Left ventricle myocardium inferior (tissue), 1 donor: ENCODE data around the gene METTL2B. TPM values are rescaled to one million over a fixed set of nuclear protein-coding genes. Genes with fewer than 3 reads are reported as not detected.
"Not testable (repeated sequence)": the region's sequence is repeated elsewhere in the genome, so short reads cannot be mapped to it uniquely, and the experiment has no call there.

ENCODE experiments used
- DNase-seq: peaks from one replicate; pipeline ENCODE4 v3.0.0-alpha.2; 2020
- H3K27ac ChIP-seq: fragments of 200-600 bp; replicated peaks from 2 replicates; pipeline ENCODE4 v1.8.0; 2021
- H3K27me3 ChIP-seq: fragments of 200-600 bp; 2 replicates; pipeline ENCODE4 v1.8.0; 2021; ENCODE audit warnings: low read depth
- H3K36me3 ChIP-seq: fragments of 200-600 bp; 2 replicates; pipeline ENCODE4 v1.8.0; 2021
- H3K4me1 ChIP-seq: fragments of 200-600 bp; 2 replicates; pipeline ENCODE4 v1.8.0; 2021
- H3K4me3 ChIP-seq: fragments of 200-600 bp; 2 replicates; pipeline ENCODE4 v1.8.0; 2021; ENCODE audit warnings: mild to moderate bottlenecking, moderate library complexity
- H3K9me3 ChIP-seq: fragments of 200-600 bp; replicated peaks from 2 replicates; pipeline ENCODE4 v1.8.0; 2021
- intact Hi-C: fragments of 100-400 bp; cut with micrococcal nuclease; formaldehyde crosslinking; loops from one replicate; pipeline ENCODE4 v1.11.0; 2022
- total RNA-seq: library from RNA; stranded (reverse); fragmentation: NEBNext Ultra II Directional; extraction: Animal tissue kit (Norgen Biotek cat#: 25700); gene quantifications from one replicate; pipeline ENCODE4 v1.2.1, GENCODE V29; 2021
- TF ChIP-seq, protein P1 (sequence below): fragments of 200-600 bp; IDR thresholded peaks from 2 replicates; pipeline ENCODE4 v1.8.0; 2021; ENCODE audit warnings: antibody characterized with exemption, mild to moderate bottlenecking, borderline replicate concordance
- donor health status: DM: no; HTN: yes; CAD: no; lungs with severe emphysema.

METTL2B gene
- total RNA-seq, 1 donor from 2014 or later = 19.5 TPM

DNA sequence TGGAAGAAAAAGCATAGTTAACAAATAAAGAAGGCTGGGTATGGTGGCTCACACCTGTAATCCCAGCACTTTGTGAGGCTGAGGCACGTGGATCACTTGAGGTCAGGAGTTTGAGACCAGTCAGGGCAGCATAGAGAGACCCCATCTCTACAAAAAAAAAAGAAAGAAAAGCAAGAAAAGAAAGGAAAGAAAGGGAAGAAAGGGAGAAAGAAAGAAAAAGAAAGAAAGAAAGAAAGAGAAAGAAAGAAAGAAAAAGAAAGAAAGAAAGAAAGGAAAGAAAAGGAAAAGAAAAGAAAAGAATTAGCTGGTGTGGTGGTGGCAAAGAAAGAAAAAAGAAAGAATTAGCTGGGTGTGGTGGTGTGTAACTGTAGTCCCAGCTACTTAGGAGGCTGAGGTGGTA, 24.0 kb upstream of the METTL2B start:
- no peaks in the 10 kb centered on the region for H3K27me3 ChIP-seq
- TF ChIP-seq, protein P1, sequence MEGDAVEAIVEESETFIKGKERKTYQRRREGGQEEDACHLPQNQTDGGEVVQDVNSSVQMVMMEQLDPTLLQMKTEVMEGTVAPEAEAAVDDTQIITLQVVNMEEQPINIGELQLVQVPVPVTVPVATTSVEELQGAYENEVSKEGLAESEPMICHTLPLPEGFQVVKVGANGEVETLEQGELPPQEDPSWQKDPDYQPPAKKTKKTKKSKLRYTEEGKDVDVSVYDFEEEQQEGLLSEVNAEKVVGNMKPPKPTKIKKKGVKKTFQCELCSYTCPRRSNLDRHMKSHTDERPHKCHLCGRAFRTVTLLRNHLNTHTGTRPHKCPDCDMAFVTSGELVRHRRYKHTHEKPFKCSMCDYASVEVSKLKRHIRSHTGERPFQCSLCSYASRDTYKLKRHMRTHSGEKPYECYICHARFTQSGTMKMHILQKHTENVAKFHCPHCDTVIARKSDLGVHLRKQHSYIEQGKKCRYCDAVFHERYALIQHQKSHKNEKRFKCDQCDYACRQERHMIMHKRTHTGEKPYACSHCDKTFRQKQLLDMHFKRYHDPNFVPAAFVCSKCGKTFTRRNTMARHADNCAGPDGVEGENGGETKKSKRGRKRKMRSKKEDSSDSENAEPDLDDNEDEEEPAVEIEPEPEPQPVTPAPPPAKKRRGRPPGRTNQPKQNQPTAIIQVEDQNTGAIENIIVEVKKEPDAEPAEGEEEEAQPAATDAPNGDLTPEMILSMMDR = no peak
- peaks cover 7% of the 10 kb centered on the region for H3K36me3 ChIP-seq
- intact Hi-C loops = no loop called here
- no peak overlapping the region for H3K4me3 ChIP-seq
- peak overlapping the region; percentile 96 for H3K27ac ChIP-seq
- peaks cover 54% of the 10 kb centered on the region for H3K4me1 ChIP-seq
- no peak for DNase-seq
- H3K9me3 ChIP-seq = no peaks in the 10 kb centered on the region

DNA sequence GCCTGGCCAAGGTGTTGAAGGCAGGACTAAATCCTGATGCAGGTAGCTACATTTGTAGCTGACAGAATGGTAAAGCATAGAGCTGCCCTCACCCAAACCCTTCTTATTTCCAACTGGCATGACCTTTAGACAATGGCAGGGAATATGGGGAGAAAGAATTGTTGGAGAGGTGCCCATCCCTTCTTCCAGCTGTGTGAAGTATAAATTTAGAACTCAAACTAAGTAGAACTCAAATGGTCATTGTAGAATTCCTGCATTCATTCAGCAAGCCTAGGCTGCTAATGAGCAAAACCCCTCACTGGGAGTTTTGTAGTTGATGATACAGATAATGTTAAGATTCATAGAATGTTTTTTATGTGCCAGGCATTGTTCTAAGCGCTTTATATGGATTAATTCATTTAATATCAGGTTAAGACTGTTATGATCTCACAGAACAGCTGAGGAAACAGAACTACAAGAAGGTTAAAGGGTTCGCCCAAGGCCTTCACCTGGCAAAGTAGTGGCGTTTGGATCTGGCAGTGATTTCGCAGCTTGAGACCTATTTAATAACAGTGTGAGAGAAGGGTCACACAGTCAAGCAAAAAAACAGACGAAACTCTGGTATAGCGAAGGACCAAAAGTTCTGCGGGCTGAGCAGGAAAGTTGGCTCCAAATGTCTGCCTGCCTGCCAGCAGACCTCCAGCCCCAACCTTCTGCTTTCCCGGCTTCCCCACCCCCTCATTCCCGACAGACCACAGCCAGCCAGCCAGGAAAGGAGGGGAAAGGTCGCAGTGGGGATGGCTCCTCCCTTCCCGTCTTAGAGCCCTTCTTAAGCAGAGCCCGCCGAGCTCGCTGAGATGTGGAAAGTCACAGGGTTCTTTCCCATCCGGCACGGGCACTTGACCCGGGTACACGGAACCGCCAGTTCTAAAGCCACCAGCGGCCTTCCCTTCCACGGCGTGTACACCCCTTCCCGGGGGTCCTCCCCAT, 22.4 kb upstream of the METTL2B start:
- no peaks in the 10 kb centered on the region for H3K9me3 ChIP-seq
- DNase-seq = peak; percentile 90
- peaks cover 65% of the 10 kb centered on the region for H3K4me1 ChIP-seq
- no peaks in the 10 kb centered on the region for H3K27me3 ChIP-seq
- peak overlapping the region; percentile 88 for H3K4me3 ChIP-seq
- peaks cover 8% of the 10 kb centered on the region for H3K36me3 ChIP-seq
- H3K27ac ChIP-seq = peak overlapping the region; percentile 96
- TF ChIP-seq, protein P1 = no peak
- intact Hi-C loops = no loop called here

DNA sequence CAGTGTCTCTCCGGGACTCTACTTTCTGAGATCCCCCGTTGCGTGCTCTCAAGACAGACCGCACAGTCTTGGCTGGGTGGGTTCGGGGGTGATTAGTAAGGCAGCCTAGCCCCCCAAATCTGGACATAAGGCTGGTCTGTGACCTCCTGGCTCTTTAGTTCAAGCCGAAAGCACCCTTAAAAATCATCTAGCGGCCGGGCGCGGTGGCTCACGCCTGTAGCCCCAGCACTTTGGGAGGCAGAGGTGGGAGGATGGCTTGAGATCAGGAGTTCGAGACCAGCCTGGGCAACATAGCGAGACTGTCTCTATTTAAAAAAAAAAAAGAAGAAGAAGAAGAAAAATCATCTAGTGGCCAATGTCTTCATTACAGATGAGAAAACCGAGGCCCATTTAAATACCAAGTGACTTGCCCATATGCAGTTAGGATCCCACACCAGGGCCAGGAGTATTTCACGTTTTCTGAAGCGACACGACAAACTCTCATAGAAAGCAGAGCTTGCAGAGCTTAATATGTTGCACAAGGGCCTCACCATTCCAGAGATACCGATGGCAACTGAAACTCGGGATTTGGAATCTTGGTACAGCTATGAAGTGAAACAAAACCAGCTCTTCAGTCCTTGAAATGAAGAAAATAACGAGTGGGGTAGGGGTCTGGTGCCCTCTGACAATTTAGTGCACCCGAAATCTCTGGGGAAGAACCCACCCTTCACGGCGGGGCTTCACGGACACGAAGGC, 21.6 kb upstream of the METTL2B start:
- Histone ChIP-seq H3K4me1 (peaks cover 73% of the 10 kb centered on the region), H3K36me3 (peaks cover 8% of the 10 kb centered on the region), H3K27me3 (no peaks in the 10 kb centered on the region), H3K4me3 (peak overlapping the region; percentile 88), H3K27ac (peak overlapping the region; percentile 96), H3K9me3 (no peaks in the 10 kb centered on the region)
- intact Hi-C loops = no loop called here
- DNase-seq = no peak
- TF ChIP-seq, protein P1 = peak; percentile 23

DNA sequence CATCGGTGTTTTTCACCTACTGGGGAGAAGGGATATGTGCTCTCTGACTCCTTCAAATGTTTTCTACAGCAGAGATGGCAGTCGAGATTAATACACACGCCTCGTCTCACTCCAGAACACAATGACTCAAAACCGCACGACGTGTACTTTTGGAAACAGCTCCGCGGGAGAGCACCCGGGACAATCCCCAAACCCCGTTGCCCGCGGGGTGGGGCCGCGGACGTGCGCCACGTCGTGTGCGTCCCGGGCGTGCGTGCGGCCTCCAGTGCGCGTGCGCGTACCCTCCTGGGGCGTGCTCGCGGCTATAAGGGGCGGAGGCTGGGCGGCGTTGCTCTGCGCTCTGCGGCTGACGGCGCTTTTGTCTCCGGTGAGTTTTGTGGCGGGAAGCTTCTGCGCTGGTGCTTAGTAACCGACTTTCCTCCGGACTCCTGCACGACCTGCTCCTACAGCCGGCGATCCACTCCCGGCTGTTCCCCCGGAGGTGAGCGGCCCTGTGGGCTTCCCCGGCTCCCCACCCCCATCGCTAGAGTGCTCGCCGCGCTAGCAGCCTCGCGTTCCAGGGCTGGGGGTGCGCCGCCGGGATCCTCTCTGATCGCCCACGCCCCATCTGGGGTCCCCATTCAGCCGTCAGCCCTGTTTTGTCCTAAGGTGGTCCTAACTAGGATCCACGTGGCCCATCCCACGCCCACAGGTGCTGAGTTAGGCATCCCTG, 20.8 kb upstream of the METTL2B start, which contains the start of gene HILPDA:
HILPDA (plus strand) TSS at position 336 of the 712 bp plus-strand sequence. CDS start 1,391 bp downstream, outside the sequence.
- Histone ChIP-seq H3K9me3 (no peaks in the 10 kb centered on the region), H3K27ac (peak within 1 kb of the TSS; percentile 96), H3K36me3 (peaks cover 8% of the 10 kb centered on the region), H3K4me1 (peaks cover 66% of the 10 kb centered on the region), H3K27me3 (no peaks in the 10 kb centered on the region), H3K4me3 (peak within 1 kb of the TSS; percentile 88)
- peak; percentile 95 for DNase-seq
- intact Hi-C loops = no loop called here
- TF ChIP-seq, protein P1 = no peak

DNA sequence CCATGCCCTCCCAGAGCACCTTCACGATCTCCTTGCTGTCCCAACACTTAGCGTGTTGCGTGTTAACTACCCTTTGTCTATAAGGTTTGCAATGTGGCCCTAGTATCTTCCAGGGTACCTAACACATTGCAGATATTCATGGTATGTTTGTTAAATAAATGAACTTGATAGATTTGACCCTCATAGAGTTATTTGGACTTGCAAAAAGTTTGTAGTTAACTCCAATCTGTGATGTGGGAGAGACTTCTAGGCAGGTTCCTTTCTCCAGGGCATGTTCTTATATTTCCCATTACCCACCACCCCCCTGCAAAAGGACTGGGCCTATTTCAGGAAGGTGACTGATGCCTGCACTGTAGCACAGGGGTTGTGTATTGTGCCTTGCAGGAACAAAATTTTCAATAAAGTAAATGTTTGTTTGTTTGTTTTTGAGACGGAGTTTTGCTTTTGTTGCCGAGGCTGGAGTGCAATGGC, 20.3 kb upstream of the METTL2B start:
- peak overlapping the region; percentile 88 for H3K4me3 ChIP-seq
- H3K9me3 ChIP-seq = no peaks in the 10 kb centered on the region
- DNase-seq = no peak
- H3K27ac ChIP-seq = peak overlapping the region; percentile 96
- TF ChIP-seq, protein P1 = no peak
- H3K27me3 ChIP-seq = no peaks in the 10 kb centered on the region
- intact Hi-C loops = no loop called here
- peaks cover 69% of the 10 kb centered on the region for H3K4me1 ChIP-seq
- peaks cover 8% of the 10 kb centered on the region for H3K36me3 ChIP-seq

DNA sequence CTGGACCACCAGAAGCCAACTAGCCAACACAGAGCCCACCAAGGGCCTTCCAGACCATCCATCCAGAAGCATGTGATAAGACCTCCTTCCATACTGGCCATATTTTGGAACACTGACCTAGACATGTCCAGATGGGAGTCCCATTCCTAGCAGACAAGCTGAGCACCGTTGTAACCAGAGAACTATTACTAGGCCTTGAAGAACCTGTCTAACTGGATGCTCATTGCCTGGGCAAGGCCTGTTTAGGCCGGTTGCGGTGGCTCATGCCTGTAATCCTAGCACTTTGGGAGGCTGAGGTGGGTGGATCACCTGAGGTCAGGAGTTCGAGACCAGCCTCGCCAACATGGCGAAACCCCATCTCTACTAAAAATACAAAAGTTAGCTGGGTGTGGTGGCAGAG, 19.2 kb upstream of the METTL2B start:
- H3K4me3 ChIP-seq, H3K27me3 ChIP-seq, H3K27ac ChIP-seq, H3K9me3 ChIP-seq, H3K36me3 ChIP-seq, DNase-seq, intact Hi-C loops: not testable (repeated sequence)
- H3K4me1 ChIP-seq = peaks cover 72% of the 10 kb centered on the region
